ENCODE measurements around the gene LPO.

Gene LPO

GRCh38 chr17:58268326-58268725 is 29.9 kb downstream of the LPO start:
- Histone ChIP-seq H3K27me3 (ENCODE audit: low read length) (no peaks in the 10 kb centered on the region), H3K9me2 (replicated peaks; ENCODE audit: insufficient read depth, low read length) (no peaks in the 10 kb centered on the region), H3K4me3 (ENCODE audit: insufficient read depth, low read length, poor library complexity, severe bottlenecking) (no peak overlapping the region), H4K20me1 (ENCODE audit: low read depth, low read length) (no peaks in the 10 kb centered on the region), H3F3A (ENCODE audit: insufficient read depth) (no peaks in the 10 kb centered on the region), H3K27ac (ENCODE audit: low read depth, low read length) (no peak overlapping the region), H3K4me2 (ENCODE audit: low read depth, low read length, poor library complexity, severe bottlenecking) (no peak overlapping the region), H3K9me3 (ENCODE audit: insufficient read depth, low read length) (no peaks in the 10 kb centered on the region), H3K79me2 (ENCODE audit: insufficient read depth, low read length) (no peaks in the 10 kb centered on the region), H2AFZ (ENCODE audit: low read depth, low read length, severe bottlenecking) (no peak overlapping the region), H3K36me3 (ENCODE audit: low read length) (no peaks in the 10 kb centered on the region), H3K9ac (ENCODE audit: low read length) (no peak overlapping the region)
- TF ChIP-seq CTCF (IDR thresholded peaks at IDR 0.05; ENCODE audit: insufficient read depth, low read length, poor library complexity, severe bottlenecking) (no peak), EZH2phosphoT487 (conservative IDR thresholded peaks at IDR 0.05; ENCODE audit: low read length) (no peak)

GRCh38 chr17:58268774-58269556 is 30.6 kb downstream of the LPO start:
- H3F3A ChIP-seq (ENCODE audit: insufficient read depth) = no peaks in the 10 kb centered on the region
- no peaks in the 10 kb centered on the region for H3K27me3 ChIP-seq (ENCODE audit: low read length)
- no peaks in the 10 kb centered on the region for H3K9me3 ChIP-seq (ENCODE audit: insufficient read depth, low read length)
- no peaks in the 10 kb centered on the region for H3K79me2 ChIP-seq (ENCODE audit: insufficient read depth, low read length)
- H3K9ac ChIP-seq (ENCODE audit: low read length) = no peak overlapping the region
- no peak overlapping the region for H2AFZ ChIP-seq (ENCODE audit: low read depth, low read length, severe bottlenecking)
- H3K4me3 ChIP-seq (ENCODE audit: insufficient read depth, low read length, poor library complexity, severe bottlenecking) = no peak overlapping the region
- no peak overlapping the region for H3K27ac ChIP-seq (ENCODE audit: low read depth, low read length)
- H3K4me2 ChIP-seq (ENCODE audit: low read depth, low read length, poor library complexity, severe bottlenecking) = no peak overlapping the region
- TF ChIP-seq EZH2phosphoT487 (conservative IDR thresholded peaks at IDR 0.05; ENCODE audit: low read length) = no peak
- TF ChIP-seq CTCF (IDR thresholded peaks at IDR 0.05; ENCODE audit: insufficient read depth, low read length, poor library complexity, severe bottlenecking) = no peak
- H3K9me2 ChIP-seq (replicated peaks; ENCODE audit: insufficient read depth, low read length) = no peaks in the 10 kb centered on the region
- no peaks in the 10 kb centered on the region for H4K20me1 ChIP-seq (ENCODE audit: low read depth, low read length)
- no peaks in the 10 kb centered on the region for H3K36me3 ChIP-seq (ENCODE audit: low read length)

GRCh38 chr17:58269557-58270291 is 31.3 kb downstream of the LPO start:
- Histone ChIP-seq H3K4me2 (ENCODE audit: low read depth, low read length, poor library complexity, severe bottlenecking) (no peak overlapping the region), H3K79me2 (ENCODE audit: insufficient read depth, low read length) (no peaks in the 10 kb centered on the region), H3K27ac (ENCODE audit: low read depth, low read length) (no peak overlapping the region), H3K9me3 (ENCODE audit: insufficient read depth, low read length) (no peaks in the 10 kb centered on the region), H3K9ac (ENCODE audit: low read length) (no peak overlapping the region), H3K9me2 (replicated peaks; ENCODE audit: insufficient read depth, low read length) (no peaks in the 10 kb centered on the region), H3K36me3 (ENCODE audit: low read length) (no peaks in the 10 kb centered on the region), H4K20me1 (ENCODE audit: low read depth, low read length) (no peaks in the 10 kb centered on the region), H3K4me3 (ENCODE audit: insufficient read depth, low read length, poor library complexity, severe bottlenecking) (no peak overlapping the region), H3F3A (ENCODE audit: insufficient read depth) (no peaks in the 10 kb centered on the region), H3K27me3 (ENCODE audit: low read length) (no peaks in the 10 kb centered on the region), H2AFZ (ENCODE audit: low read depth, low read length, severe bottlenecking) (no peak overlapping the region)
- TF ChIP-seq EZH2phosphoT487 (conservative IDR thresholded peaks at IDR 0.05; ENCODE audit: low read length) (no peak), CTCF (IDR thresholded peaks at IDR 0.05; ENCODE audit: insufficient read depth, low read length, poor library complexity, severe bottlenecking) (no peak)

Data from SU-DHL-6 (cell line).